H9 (cell line): ENCODE results near the gene AKAP12. TPM values are rescaled to one million over a fixed set of nuclear protein-coding genes. Genes with fewer than 3 reads are reported as not detected.

Experiments
- DNase-seq: peaks from one replicate; pipeline ENCODE4 v3.0.0-alpha.2; 2017
- H2AFZ ChIP-seq: one replicate; pipeline ENCODE4 v1.6.1; 2013; ENCODE audit warnings: mild to moderate bottlenecking, low read length, control low read depth, moderate library complexity
- H2AK5ac ChIP-seq: 2 replicates; pipeline ENCODE4 v1.6.1; 2013; ENCODE audit warnings: low read length, control low read depth, mixed read lengths; ENCODE audit not compliant: insufficient read length
- H2BK120ac ChIP-seq: one replicate; pipeline ENCODE4 v1.6.1; 2013; ENCODE audit warnings: low read depth, mild to moderate bottlenecking, low read length, control low read depth, inconsistent platforms; ENCODE audit not compliant: poor library complexity, severe bottlenecking
- H2BK12ac ChIP-seq: 2 replicates; pipeline ENCODE4 v1.6.1; 2013; ENCODE audit warnings: low read length, control low read depth, mixed read lengths, low read depth; ENCODE audit not compliant: insufficient read length
- H2BK15ac ChIP-seq: 2 replicates; pipeline ENCODE4 v1.6.1; 2013; ENCODE audit warnings: low read depth, low read length, control low read depth
- H2BK20ac ChIP-seq: one replicate; pipeline ENCODE4 v1.6.1; 2013; ENCODE audit warnings: low read depth, mild to moderate bottlenecking, low read length, control low read depth, inconsistent platforms; ENCODE audit not compliant: poor library complexity, severe bottlenecking
- H2BK5ac ChIP-seq: 2 replicates; pipeline ENCODE4 v1.6.1; 2013; ENCODE audit warnings: low read length, control low read depth, mixed read lengths; ENCODE audit not compliant: insufficient read length
- H3K14ac ChIP-seq: 2 replicates; pipeline ENCODE4 v1.6.1; 2013; ENCODE audit warnings: low read length, control low read depth; ENCODE audit not compliant: insufficient read depth
- H3K18ac ChIP-seq: 2 replicates; pipeline ENCODE4 v1.6.1; 2013; ENCODE audit warnings: low read depth, mild to moderate bottlenecking, mixed read lengths, low read length, control low read depth; ENCODE audit not compliant: insufficient read length
- H3K23ac ChIP-seq: 2 replicates; pipeline ENCODE4 v1.6.1; 2013; ENCODE audit warnings: low read length, control low read depth, mixed read lengths, low read depth; ENCODE audit not compliant: insufficient read length
- H3K23me2 ChIP-seq: 2 replicates; pipeline ENCODE4 v1.6.1; 2013; ENCODE audit warnings: low read depth, mild to moderate bottlenecking, mixed read lengths, low read length, control low read depth; ENCODE audit not compliant: insufficient read length, poor library complexity, severe bottlenecking
- H3K27ac ChIP-seq: 2 replicates; pipeline ENCODE4 v1.5.1; 2013; ENCODE audit warnings: low read length, control low read depth, mixed read lengths, low read depth; ENCODE audit not compliant: insufficient read length
- H3K27me3 ChIP-seq: 2 replicates; pipeline ENCODE4 v1.6.1; 2013; ENCODE audit warnings: low read length, control low read depth, inconsistent platforms; ENCODE audit not compliant: insufficient read depth
- H3K4ac ChIP-seq: 2 replicates; pipeline ENCODE4 v1.6.1; 2013; ENCODE audit warnings: low read depth, mild to moderate bottlenecking, control low read depth, inconsistent platforms, low read length, moderate library complexity
- H3K4me1 ChIP-seq: 2 replicates; pipeline ENCODE4 v1.6.1; 2013; ENCODE audit warnings: low read length, control low read depth, inconsistent platforms; ENCODE audit not compliant: insufficient read depth
- H3K4me2 ChIP-seq: 2 replicates; pipeline ENCODE4 v1.6.1; 2013; ENCODE audit warnings: low read length, control low read depth, mixed read lengths; ENCODE audit not compliant: insufficient read length, insufficient read depth
- H3K56ac ChIP-seq: 2 replicates; pipeline ENCODE4 v1.6.1; 2013; ENCODE audit warnings: low read depth, mild to moderate bottlenecking, mixed read lengths, low read length, control low read depth; ENCODE audit not compliant: insufficient read length
- H3K79me1 ChIP-seq: 2 replicates; pipeline ENCODE4 v1.6.1; 2013; ENCODE audit warnings: low read depth, mild to moderate bottlenecking, moderate library complexity, low read length, control low read depth, inconsistent platforms; ENCODE audit not compliant: insufficient read depth, poor library complexity, severe bottlenecking
- H3K79me2 ChIP-seq: 2 replicates; pipeline ENCODE4 v1.6.1; 2013; ENCODE audit warnings: low read length, control low read depth, inconsistent platforms; ENCODE audit not compliant: insufficient read depth
- H3K9ac ChIP-seq: 2 replicates; pipeline ENCODE4 v1.6.1; 2013; ENCODE audit warnings: low read length, control low read depth, mixed read lengths; ENCODE audit not compliant: insufficient read length; ENCODE audit errors: extremely low read depth
- H3K9me3 ChIP-seq: one replicate; pipeline ENCODE4 v1.6.1; 2013; ENCODE audit warnings: low read depth, low read length, inconsistent platforms; ENCODE audit not compliant: control insufficient read depth
- H3T11ph ChIP-seq: one replicate; pipeline ENCODE4 v1.6.1; 2013; ENCODE audit warnings: mild to moderate bottlenecking, low read length, control low read depth, inconsistent platforms
- H4K20me1 ChIP-seq: one replicate; pipeline ENCODE4 v1.6.1; 2013; ENCODE audit not compliant: control insufficient read depth, insufficient read length, insufficient read depth
- H4K5ac ChIP-seq: 2 replicates; pipeline ENCODE4 v1.6.1; 2013; ENCODE audit warnings: low read depth, mild to moderate bottlenecking, mixed read lengths, low read length, control low read depth; ENCODE audit not compliant: insufficient read length
- H4K8ac ChIP-seq: replicated peaks from 2 replicates; pipeline ENCODE4 v1.6.1; 2013; ENCODE audit warnings: low read length, control low read depth, mixed read lengths, low read depth; ENCODE audit not compliant: insufficient read length
- H4K91ac ChIP-seq: 2 replicates; pipeline ENCODE4 v1.6.1; 2013; ENCODE audit warnings: low read depth, mild to moderate bottlenecking, moderate library complexity, mixed read lengths, low read length, control low read depth; ENCODE audit not compliant: insufficient read length
- H3K27ac Mint-ChIP-seq, 3 experiments: 2 replicates in 2 of 3; 3 replicates in 1 of 3; pipeline ENCODE4 v1.8.0; 2020 to 2021; ENCODE audit warnings: mixed read lengths in 3 of 3, mild to moderate bottlenecking in 1 of 3, moderate library complexity in 1 of 3
- H3K27me3 Mint-ChIP-seq: 2 replicates; pipeline ENCODE4 v1.8.0; 2021; ENCODE audit warnings: low read depth, mild to moderate bottlenecking, moderate library complexity, mixed read lengths
- H3K36me3 Mint-ChIP-seq, 3 experiments: 2 replicates in 2 of 3; 3 replicates in 1 of 3; pipeline ENCODE4 v1.8.0; 2020 to 2021; ENCODE audit warnings: low read depth in 3 of 3, mixed read lengths in 3 of 3; ENCODE audit not compliant: insufficient read depth in 1 of 3
- H3K4me1 Mint-ChIP-seq, 2 experiments: 2 replicates each; pipeline ENCODE4 v1.8.0; 2020; ENCODE audit warnings: mixed read lengths in 2 of 2
- H3K4me3 Mint-ChIP-seq, 2 experiments: 2 replicates in 1 of 2; 3 replicates in 1 of 2; pipeline ENCODE4 v1.8.0; 2020 to 2021; ENCODE audit warnings: mild to moderate bottlenecking in 2 of 2, mixed read lengths in 2 of 2, moderate library complexity in 1 of 2
- H3K9me3 Mint-ChIP-seq, 2 experiments: 2 replicates in 1 of 2; 3 replicates in 1 of 2; pipeline ENCODE4 v1.8.0; 2020; ENCODE audit warnings: mild to moderate bottlenecking in 2 of 2, mixed read lengths in 2 of 2, moderate library complexity in 1 of 2
- WGBS: extraction: QIAGEN DNeasy Blood & Tissue Kit; methylation state at CpG from one replicate; pipeline ENCODE4 v1.1.7; 2013; ENCODE audit warnings: missing lambda C conversion rate, low lambda C conversion rate, mixed read lengths; ENCODE audit not compliant: insufficient read length; ENCODE audit errors: extremely low coverage; 5-methylcytosine and 5-hydroxymethylcytosine counted together
- total RNA-seq: library from RNA; stranded (reverse); gene quantifications from 2 replicates; pipeline ENCODE4 v1.2.1, GENCODE V29; 2021
- TF ChIP-seq, protein P1 (sequence below): fragments of 200-600 bp; sonication (generic); conservative IDR thresholded peaks from 3 replicates; pipeline ENCODE4 v1.8.0; 2021; ENCODE audit warnings: antibody characterized with exemption, mild to moderate bottlenecking

The AKAP12 gene
- total RNA-seq, 1 experiment from 2014 or later = 52.3 TPM

DNA sequence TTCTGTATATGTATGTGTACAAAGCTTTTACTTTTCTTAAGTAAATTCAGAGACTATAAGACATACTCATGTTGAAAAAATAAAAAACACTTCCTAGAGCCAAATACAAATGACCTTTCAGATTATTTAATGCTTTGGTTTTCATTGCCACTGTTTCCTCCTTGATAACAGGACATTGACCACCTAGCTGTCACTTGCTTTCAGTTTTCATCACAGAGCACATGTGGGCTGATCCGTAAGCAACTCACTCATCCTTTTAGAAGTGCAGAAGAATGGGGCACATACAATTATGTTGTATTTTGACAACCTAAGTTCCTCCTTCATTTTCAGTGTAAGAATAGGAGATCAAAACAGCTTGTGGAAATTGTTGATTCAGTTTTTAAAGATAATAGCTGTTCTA lies 145.4 kb downstream of the AKAP12 start:
- Histone ChIP-seq H2BK12ac (no peak overlapping the region), H3K18ac (no peak overlapping the region), H3K4me2 (no peak overlapping the region), H3K4me1 (peaks cover 2% of the 10 kb centered on the region; the same call in 1 of the 2 replicates), H3K27me3 (no peaks in the 10 kb centered on the region), H2AK5ac (no peak overlapping the region), H3K23ac (no peak overlapping the region), H3K9me3 (no peaks in the 10 kb centered on the region), H3K27ac (no peak overlapping the region), H2AFZ (no peak overlapping the region), H4K8ac (no peak overlapping the region), H4K91ac (no peak overlapping the region), H3K79me1 (peaks cover 3% of the 10 kb centered on the region), H3K23me2 (peaks cover 5% of the 10 kb centered on the region), H3K14ac (no peak overlapping the region), H2BK120ac (no peak overlapping the region), H2BK20ac (no peak overlapping the region), H3K9ac (no peak overlapping the region), H3K4ac (no peak overlapping the region), H3K79me2 (peaks cover 13% of the 10 kb centered on the region; the same call in 1 of the 2 replicates), H2BK5ac (no peak overlapping the region), H3T11ph (no peak overlapping the region), H4K20me1 (no peaks in the 10 kb centered on the region), H2BK15ac (no peak overlapping the region), H3K56ac (no peak overlapping the region), H4K5ac (no peak overlapping the region)
- H3K36me3 Mint-ChIP-seq = peaks cover 0 to 10% (median 2%) of the 10 kb centered on the region in 3 experiments; a peak in 3 of 7 replicates
- peaks cover 15 to 25% of the 10 kb centered on the region in 2 experiments for H3K4me1 Mint-ChIP-seq
- H3K4me3 Mint-ChIP-seq = no peak overlapping the region
- H3K9me3 Mint-ChIP-seq = no peaks in the 10 kb centered on the region
- TF ChIP-seq, protein P1, sequence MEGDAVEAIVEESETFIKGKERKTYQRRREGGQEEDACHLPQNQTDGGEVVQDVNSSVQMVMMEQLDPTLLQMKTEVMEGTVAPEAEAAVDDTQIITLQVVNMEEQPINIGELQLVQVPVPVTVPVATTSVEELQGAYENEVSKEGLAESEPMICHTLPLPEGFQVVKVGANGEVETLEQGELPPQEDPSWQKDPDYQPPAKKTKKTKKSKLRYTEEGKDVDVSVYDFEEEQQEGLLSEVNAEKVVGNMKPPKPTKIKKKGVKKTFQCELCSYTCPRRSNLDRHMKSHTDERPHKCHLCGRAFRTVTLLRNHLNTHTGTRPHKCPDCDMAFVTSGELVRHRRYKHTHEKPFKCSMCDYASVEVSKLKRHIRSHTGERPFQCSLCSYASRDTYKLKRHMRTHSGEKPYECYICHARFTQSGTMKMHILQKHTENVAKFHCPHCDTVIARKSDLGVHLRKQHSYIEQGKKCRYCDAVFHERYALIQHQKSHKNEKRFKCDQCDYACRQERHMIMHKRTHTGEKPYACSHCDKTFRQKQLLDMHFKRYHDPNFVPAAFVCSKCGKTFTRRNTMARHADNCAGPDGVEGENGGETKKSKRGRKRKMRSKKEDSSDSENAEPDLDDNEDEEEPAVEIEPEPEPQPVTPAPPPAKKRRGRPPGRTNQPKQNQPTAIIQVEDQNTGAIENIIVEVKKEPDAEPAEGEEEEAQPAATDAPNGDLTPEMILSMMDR = no peak
- no peak for DNase-seq
- no CpG with 5 or more reads among the region's 1 CpG for WGBS
- no peaks in the 10 kb centered on the region for H3K27me3 Mint-ChIP-seq
- no peak overlapping the region for H3K27ac Mint-ChIP-seq
